Heart right ventricle (tissue), 16 donors: Measurements from ENCODE around the gene HDHD5. TPM values are rescaled to one million over a fixed set of nuclear protein-coding genes. Genes with fewer than 3 reads are reported as not detected.

Source experiments
- ATAC-seq, 8 donors: fragments of 200-7000 bp; cut with Tn5 transposase; one replicate each; pipeline ENCODE4 v1.9.1; 2020; ENCODE audit warnings: mild to moderate bottlenecking in 8 of 8, moderate library complexity in 8 of 8, moderate number of reproducible peaks in 1 of 8
- DNase-seq, 2 donors: peaks; one replicate each; pipeline ENCODE4 v3.0.0-alpha.2; 2020
- H3K27ac ChIP-seq, 10 donors: fragments of 200-600 bp; sonication (generic) in 2 of 10; one replicate each; pipeline versions ENCODE4 v1.5.0 to v1.8.0; 2020 to 2022; ENCODE audit warnings: mild to moderate bottlenecking in 3 of 10
- H3K27me3 ChIP-seq, 7 donors: fragments of 200-600 bp; one replicate each; pipeline ENCODE4 v1.8.0; 2021 to 2022; ENCODE audit warnings: mild to moderate bottlenecking in 2 of 7
- H3K36me3 ChIP-seq, 9 donors: fragments of 200-600 bp; sonication (generic) in 1 of 9; one replicate each; pipeline versions ENCODE4 v1.5.0 to v1.8.0; 2020 to 2022; ENCODE audit warnings: mild to moderate bottlenecking in 2 of 9
- H3K4me1 ChIP-seq, 9 donors: fragments of 200-600 bp; sonication (generic) in 1 of 9; one replicate each; pipeline versions ENCODE4 v1.5.0 to v1.8.0; 2020 to 2022; ENCODE audit warnings: mild to moderate bottlenecking in 4 of 9
- H3K4me3 ChIP-seq, 10 donors: fragments of 200-600 bp; sonication (generic) in 2 of 10; one replicate each; pipeline versions ENCODE4 v1.5.0 to v1.8.0; 2020 to 2022; ENCODE audit warnings: mild to moderate bottlenecking in 7 of 10, moderate library complexity in 2 of 10
- H3K9me3 ChIP-seq, 11 donors: fragments of 200-600 bp in 10 of 11; sonication (generic) in 2 of 11; one replicate each; pipeline versions ENCODE4 v1.5.0 to v1.8.0; 2013 to 2022; ENCODE audit warnings: mild to moderate bottlenecking in 2 of 11, control low read depth in 1 of 11, moderate library complexity in 1 of 11
- WGBS, 2 donors: extraction: QIAGEN DNeasy Blood & Tissue Kit; methylation state at CpG; one replicate each; pipeline ENCODE4 v1.1.7; 2013; ENCODE audit warnings: inconsistent platforms in 1 of 2; 5-methylcytosine and 5-hydroxymethylcytosine counted together
- intact Hi-C, 10 donors: fragments of 100-400 bp; cut with DNase I; formaldehyde crosslinking; loops; one replicate each; pipeline versions ENCODE4 v1.11.1 to v1.14.2; 2022
- polyA plus RNA-seq, 2 donors: library from polyadenylated mRNA; stranded (reverse); fragments of 200-250 nt; gene quantifications; one replicate each; pipeline ENCODE4 v1.2.3, GENCODE V29; 2013
- total RNA-seq, 10 donors: library from RNA; stranded (reverse); fragmentation: NEBNext Ultra II Directional in 3 of 10; extraction: Animal tissue kit (Norgen Biotek cat#: 25700) in 3 of 10; gene quantifications; one replicate each; pipeline versions ENCODE4 v1.2.1 to v1.2.4, GENCODE V29; 2021 to 2023
- TF ChIP-seq, protein P1 (sequence below), 9 donors: fragments of 200-600 bp; sonication (generic) in 2 of 9; IDR thresholded peaks; one replicate each; pipeline versions ENCODE4 v1.5.0 to v1.8.0; 2021 to 2022; ENCODE audit warnings: antibody characterized with exemption in 9 of 9, mild to moderate bottlenecking in 5 of 9, moderate library complexity in 1 of 9
- donor health status: Arrhythmogenic right ventricular cardiomyopathy.
- donor health status: ischemic (EF 13 %, LVEDD 7.1; RV severe dilation, severe dysfunction).
- donor health status: healthy with polysubstance abuse.
- donor health status: DM: no; HTN: yes; CAD: no.
- donor health status: DM: no; HTN: no; CAD: no.
- donor health status: ischemic (EF 25% LVEDD 6.9; RV normal size, moderate dysfunction).
- donor health status: ischemic (EF 25% LVEDD 5.7; RV mildly dilated, moderate dysfunction).
- donor health status: healthy.
- donor health status: DM: yes; HTN: yes; CAD: no.
- donor health status: Ischemic cardiomyopathy.
- donor health status: ischemic (EF 35%, LVEDD 5.7; RV mildly dilated, moderate dysfunction).
- donor health status: nonischemic (EF 11% LVEDD 7.7; RV severe dilation, severe dysfunction).
- donor health status: DM: yes; HTN: yes; CAD: no.
- donor health status: PGD.
- donor health status: ischemic (EF 29% LVEDD 5.4; RV normal size, mild dysfunction).
- donor health status: nonischemic (EF 23%, LVEDD 6.1; RV moderate dilation, normal function).

The HDHD5 gene
- total and polyA plus RNA-seq, 12 donors: 23.6 to 60.4 (median 50.3) TPM

- H3K36me3 ChIP-seq: peaks cover 0 to 80% (median 25%) of the 10 kb centered on the region in 9 donors
- WGBS, 2 donors: 92 to 97% methylated on average over 7 to 8 of the region's 8 CpGs
- ATAC-seq (no peak), DNase-seq (no peak)
- TF ChIP-seq, protein P1, sequence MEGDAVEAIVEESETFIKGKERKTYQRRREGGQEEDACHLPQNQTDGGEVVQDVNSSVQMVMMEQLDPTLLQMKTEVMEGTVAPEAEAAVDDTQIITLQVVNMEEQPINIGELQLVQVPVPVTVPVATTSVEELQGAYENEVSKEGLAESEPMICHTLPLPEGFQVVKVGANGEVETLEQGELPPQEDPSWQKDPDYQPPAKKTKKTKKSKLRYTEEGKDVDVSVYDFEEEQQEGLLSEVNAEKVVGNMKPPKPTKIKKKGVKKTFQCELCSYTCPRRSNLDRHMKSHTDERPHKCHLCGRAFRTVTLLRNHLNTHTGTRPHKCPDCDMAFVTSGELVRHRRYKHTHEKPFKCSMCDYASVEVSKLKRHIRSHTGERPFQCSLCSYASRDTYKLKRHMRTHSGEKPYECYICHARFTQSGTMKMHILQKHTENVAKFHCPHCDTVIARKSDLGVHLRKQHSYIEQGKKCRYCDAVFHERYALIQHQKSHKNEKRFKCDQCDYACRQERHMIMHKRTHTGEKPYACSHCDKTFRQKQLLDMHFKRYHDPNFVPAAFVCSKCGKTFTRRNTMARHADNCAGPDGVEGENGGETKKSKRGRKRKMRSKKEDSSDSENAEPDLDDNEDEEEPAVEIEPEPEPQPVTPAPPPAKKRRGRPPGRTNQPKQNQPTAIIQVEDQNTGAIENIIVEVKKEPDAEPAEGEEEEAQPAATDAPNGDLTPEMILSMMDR (IDR thresholded peaks at IDR 0.05): no peak
- intact Hi-C loops: no loop called here
- H3K4me1 ChIP-seq: peaks cover 0 to 21% (median 14%) of the 10 kb centered on the region in 9 donors
- H3K4me3 ChIP-seq: no peak overlapping the region
- H3K27ac ChIP-seq: no peak overlapping the region
- no peaks in the 10 kb centered on the region for H3K27me3 ChIP-seq
- H3K9me3 ChIP-seq: no peaks in the 10 kb centered on the region
These were observed 13.9 kb downstream of the HDHD5 start for GRCh38 chr22:17145021-17145680.

GRCh38 chr22:17143826-17144225 lies 15.3 kb downstream of the HDHD5 start:
- WGBS, 2 donors: 92 to 93% methylated on average over 8 of the region's 8 CpGs
- H3K4me1 ChIP-seq: peaks cover 0 to 30% (median 15%) of the 10 kb centered on the region in 9 donors
- no peak for ATAC-seq
- H3K27ac ChIP-seq: no peak overlapping the region
- no peak for DNase-seq
- H3K36me3 ChIP-seq: peaks cover 0 to 83% (median 25%) of the 10 kb centered on the region in 9 donors
- intact Hi-C loops: no loop called here
- TF ChIP-seq, protein P1 (IDR thresholded peaks at IDR 0.05): no peak
- H3K27me3 ChIP-seq: no peaks in the 10 kb centered on the region
- H3K9me3 ChIP-seq: no peaks in the 10 kb centered on the region
- H3K4me3 ChIP-seq: no peak overlapping the region

DNA sequence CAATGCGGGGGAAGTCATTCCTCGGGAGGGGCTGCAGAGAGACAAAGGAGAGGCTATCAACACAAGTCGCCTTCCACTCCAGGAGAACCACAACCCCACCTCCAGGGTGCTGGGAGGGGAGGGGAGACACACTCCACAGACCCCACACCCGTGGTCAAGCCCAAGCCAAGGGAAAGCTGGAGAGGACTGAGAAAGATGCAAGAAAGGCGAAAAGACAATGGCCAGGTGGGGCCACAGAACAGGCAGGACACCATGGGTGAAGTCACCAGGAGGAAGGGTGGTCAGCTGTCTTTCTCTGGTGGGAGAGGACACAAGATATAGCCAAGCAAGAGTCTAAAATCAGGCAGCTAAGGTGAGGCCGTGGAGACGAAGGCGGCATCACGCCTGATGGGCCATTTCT lies 16.0 kb downstream of the HDHD5 start:
- 88 to 93% methylated on average over 9 of the region's 9 CpGs for WGBS, 2 donors
- peaks cover 0 to 84% (median 25%) of the 10 kb centered on the region in 9 donors for H3K36me3 ChIP-seq
- H3K4me3 ChIP-seq: no peak overlapping the region
- H3K27ac ChIP-seq: no peak overlapping the region
- DNase-seq (no peak), ATAC-seq (no peak)
- intact Hi-C loops: no loop called here
- TF ChIP-seq, protein P1 (IDR thresholded peaks at IDR 0.05): no peak
- no peaks in the 10 kb centered on the region for H3K27me3 ChIP-seq
- H3K4me1 ChIP-seq: peaks cover 0 to 34% (median 15%) of the 10 kb centered on the region in 9 donors
- no peaks in the 10 kb centered on the region for H3K9me3 ChIP-seq

DNA sequence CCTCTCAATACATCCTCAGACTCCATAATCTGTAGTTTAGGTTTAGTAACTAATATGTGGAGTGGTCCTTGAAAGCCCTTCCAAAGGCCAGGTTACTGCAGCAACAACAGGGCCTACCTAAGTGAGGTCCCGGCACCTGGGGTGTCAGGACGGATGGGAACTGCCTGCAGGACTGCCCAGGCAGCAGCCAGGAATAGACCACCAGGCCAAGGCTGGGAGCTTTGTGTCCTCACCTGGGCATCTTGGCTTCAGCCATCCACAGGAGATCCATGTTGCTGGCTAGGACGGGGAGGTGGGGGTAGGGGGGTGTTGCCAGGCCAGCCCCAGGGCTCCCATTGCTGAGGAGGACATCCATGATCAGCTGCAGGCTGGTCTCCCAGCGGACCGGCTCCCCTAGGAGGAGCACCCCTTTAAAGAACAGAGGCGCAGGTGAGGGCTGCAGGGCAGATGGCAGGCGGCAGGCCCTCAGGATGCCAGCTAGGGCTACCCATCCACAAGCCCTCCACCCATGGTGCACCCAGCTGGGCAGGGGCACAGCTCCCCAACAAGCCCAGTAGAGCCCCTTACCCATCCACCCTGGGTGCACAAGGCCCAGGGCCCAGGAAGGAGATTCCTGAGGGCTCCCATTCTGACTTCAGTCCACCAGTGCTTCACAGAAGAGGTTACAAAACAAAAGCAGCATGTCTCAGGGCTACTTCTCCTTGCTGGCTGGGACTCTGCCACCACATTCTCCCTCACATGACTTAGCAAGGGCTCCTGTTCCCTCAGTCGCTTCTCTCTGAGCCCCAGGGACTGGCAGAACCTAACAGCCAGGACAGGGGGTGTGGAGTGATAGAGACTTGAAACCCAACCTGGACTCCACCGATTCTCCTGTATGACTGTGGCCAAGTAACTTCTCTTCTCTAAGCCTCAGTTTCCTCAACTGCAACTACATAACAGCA lies 18.0 kb downstream of the HDHD5 start:
- peak overlapping the region in 5 of 10 donors; percentile 15 to 68 (median 66) for H3K27ac ChIP-seq
- intact Hi-C loops: no loop called here
- H3K27me3 ChIP-seq: no peaks in the 10 kb centered on the region
- no peak for DNase-seq
- no peak overlapping the region for H3K4me3 ChIP-seq
- peak in 3 of 8 donors; percentile 14 to 32 (median 23) for ATAC-seq
- no peaks in the 10 kb centered on the region for H3K9me3 ChIP-seq
- TF ChIP-seq, protein P1 (IDR thresholded peaks at IDR 0.05): no peak
- H3K4me1 ChIP-seq: peaks cover 0 to 34% (median 15%) of the 10 kb centered on the region in 9 donors
- peaks cover 0 to 92% (median 25%) of the 10 kb centered on the region in 9 donors for H3K36me3 ChIP-seq
- WGBS, 2 donors: 83 to 90% methylated on average over 9 of the region's 9 CpGs
